HG03025 (cell line): ENCODE data around the gene ST3GAL5.

Experiments used
- ATAC-seq: cut with Tn5 transposase; IDR thresholded peaks from one replicate; pipeline ENCODE4 v1.9.1; 2021; ENCODE audit warnings: mild to moderate bottlenecking, moderate library complexity; ENCODE audit not compliant: unreplicated experiment, low FRiP score

The ST3GAL5 gene

DNA sequence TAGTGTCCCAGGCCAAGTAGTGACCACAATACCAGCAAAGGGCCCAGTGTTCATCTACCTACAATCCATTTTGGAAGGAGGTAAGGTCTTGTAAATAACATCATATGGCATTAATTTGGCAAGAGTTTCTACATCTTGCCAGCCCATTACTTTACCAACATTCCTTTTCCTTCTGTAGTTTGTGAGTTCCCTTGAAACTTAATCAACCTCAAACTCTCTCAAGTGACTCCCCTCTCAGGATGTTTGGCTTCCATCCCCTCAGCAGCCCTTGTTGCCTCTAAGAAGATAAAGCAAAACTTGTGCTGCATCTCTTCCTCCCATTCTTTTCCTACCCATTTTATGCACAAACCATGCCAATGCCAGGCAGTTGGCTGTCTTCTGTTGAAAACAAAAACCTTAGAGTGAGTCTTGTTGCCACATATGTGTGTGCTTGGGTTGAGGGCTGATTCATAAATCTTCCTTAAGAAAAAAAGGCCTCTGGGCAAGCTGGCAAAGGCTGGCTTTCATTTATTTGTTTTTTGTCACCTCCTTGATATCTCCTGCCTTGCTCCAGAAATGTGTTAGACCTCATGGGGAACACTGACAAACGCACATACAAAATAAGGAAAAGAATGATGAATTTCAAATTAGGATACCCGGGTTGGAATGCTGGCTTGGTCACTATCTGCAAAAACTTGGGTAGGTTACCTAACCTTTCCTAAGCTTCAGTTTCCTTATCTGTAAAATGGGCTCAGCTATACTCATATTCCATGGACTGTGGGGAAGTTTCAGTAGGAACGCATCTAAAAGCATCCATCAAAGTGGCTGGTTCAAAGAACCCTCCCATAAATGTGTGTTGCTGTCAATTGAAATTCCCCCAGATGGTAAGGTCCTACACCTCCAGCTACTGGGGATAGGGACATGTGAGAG lies 29.4 kb upstream of the ST3GAL5 start:
- no peak for ATAC-seq

DNA sequence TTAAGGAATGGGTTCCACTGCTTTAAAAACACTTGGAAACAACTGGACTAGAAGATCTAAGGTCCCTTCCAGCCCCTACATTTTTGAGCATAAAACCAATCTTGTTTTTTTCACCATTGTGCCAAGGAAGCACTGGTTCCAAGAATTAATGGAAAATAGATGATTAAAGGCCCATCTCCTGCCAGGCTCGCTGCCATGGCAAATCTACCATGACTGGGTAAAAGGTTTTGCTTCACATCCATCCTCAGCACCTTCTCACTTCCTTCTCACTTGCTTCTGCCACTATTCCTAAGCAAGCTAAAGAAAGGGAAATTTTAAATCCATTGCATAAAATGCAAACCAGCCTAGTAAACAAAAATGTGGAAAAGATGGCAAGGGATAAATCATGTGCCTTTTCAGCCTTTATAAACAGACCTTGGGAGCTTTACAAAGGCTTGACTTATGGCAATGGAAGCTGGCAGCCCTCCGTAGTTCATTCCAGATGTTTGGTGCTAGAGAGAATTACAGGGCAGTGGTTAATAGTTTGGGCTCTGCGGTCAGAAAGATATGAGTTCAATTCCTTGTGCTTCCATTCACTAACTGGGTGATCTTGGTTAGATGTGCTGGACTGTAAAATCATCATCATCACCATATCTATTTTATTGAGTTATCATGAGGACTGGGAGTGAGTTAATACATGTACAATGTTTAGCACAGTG lies 27.0 kb upstream of the ST3GAL5 start:
- ATAC-seq, result no peak

DNA sequence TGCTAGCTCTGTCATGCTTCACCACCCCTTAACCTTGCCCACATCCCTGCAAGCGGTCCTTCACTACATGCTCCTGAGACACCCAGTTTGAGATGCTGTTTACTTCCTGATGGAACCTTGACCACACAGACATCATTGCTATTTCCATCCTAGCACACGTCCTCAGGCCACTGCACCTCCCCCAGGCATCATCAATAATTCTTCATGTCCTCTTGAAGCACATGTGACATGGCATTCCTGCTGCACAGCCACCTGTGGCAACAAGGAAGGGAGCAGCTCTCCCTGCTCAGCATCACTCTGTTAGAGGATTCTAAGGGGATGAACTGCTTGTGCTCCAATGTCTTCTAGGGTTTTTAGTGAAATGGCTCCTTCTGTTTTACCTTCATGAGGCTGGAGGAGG lies 26.1 kb upstream of the ST3GAL5 start:
- no peak for ATAC-seq

DNA sequence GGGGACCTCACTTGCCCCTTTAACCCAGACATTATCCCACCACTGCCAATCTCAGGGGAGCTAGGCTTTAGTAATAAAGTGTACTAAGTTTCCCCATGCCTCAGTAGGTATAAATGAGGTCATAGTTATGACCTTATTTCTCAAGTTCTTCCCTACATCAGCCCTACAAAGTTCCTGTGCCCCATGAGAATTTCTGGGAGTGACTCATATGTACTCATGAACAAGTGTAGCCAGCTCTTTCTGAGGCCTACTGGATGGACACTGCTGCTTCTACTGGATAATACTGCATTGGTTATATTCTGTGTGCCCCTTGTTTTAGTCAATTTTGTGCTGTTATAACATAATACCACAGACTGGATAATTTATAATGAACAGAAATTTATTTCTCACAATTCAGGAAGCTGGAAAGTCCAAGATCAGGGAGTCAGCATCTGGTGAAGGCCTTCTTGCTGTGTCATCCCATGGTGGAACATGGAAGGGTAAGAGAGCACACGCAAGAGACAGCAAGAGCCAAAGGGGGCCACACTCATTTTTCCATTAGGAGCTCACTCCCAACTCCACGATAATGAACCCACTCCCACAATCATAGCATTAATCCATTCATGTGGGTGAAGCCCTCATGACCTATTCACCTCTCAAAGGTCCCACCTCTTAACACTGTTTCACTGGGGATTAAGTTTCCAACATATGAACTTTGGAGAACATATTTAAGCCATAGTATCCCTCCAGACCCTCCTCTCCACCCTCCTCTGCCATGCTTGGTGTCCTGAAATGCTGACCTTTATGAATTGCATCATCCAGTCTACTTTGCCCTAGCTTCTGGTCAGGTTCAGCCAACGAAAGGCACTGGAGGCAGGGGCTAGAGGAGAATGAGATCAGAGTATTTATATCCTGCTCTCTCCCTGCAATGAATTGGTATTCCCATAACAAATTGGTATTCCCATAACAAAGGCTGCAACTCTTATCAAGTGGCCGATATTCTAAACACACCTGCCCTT lies 25.4 kb upstream of the ST3GAL5 start:
- no peak for ATAC-seq

DNA sequence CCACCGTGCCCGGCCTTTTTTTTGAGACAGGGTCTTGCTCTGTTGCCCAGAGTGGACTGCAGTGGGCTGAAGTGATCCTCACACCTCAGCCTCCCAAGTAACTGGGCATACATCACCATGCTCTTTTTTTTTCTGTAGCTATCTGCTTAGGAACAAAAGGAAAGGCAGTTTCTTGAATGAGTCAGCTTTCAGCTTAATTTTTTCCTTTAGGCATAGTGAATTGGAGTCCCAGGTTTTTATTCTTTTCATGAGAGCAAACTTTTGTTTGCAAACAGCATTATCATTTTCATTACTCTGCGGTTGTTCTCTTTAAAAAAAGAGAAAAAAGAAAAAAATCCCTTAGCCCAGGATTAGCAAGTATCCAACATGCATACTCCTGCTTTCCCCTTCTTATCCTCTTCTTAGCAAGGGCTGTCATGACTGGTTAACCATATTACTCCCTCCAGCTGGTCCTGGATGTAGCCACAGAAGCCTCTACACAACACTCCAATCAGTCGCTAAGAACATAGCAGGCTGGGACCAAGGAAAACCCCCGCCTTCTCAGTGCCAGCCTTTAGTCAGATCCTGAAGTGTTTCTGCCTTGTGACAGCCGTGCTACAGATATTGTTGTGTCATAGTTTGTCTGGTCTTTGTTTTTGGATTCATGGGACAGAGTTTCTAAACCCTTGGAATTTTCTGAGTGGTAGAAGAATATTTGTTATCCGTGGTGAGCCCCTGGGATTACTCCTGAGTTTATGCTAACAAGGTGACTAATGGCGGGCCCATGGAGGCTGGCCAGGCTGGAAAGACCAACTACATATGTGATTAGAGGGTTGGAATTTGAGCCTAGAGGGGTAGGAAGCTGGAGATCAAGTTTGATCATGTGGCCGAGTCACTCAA lies 23.3 kb upstream of the ST3GAL5 start:
- no peak for ATAC-seq

DNA sequence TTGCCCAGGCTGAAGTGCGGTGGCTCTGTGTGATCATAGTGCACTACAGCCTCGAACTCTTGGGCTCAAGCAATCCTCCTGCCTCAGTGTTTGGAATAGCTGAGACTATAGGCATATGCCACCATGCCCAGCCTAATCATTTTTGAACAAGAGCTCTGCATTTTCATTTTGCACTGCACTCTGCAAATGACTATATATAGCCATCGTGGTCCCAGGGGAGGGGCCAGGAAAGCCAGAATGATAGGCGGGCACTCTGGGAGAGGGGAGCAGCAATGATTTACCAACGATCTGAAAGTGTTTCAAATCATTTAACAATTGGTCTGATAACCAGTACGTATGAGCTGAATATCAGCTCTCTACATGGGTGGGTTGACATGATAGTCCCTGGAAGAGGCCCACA lies 22.3 kb upstream of the ST3GAL5 start:
- ATAC-seq, result no peak

DNA sequence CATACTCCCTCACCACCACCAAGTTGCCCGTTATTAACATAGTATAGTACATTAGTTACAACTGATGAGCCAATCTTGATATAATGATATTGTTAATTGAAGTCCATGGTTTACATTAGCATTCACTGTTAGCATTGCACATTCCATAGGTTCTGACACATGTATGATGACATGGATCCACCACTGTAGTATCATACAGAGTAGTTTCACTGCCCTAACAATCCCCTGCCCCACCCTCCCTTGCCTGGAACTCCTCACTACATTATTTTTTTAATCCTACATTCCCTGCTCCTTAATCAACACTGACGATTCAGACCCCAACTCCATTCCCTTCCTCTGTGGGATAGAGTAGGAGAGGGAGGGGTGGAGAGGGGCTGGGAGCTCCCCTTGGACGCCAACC lies 20.2 kb upstream of the ST3GAL5 start:
- no peak for ATAC-seq

DNA sequence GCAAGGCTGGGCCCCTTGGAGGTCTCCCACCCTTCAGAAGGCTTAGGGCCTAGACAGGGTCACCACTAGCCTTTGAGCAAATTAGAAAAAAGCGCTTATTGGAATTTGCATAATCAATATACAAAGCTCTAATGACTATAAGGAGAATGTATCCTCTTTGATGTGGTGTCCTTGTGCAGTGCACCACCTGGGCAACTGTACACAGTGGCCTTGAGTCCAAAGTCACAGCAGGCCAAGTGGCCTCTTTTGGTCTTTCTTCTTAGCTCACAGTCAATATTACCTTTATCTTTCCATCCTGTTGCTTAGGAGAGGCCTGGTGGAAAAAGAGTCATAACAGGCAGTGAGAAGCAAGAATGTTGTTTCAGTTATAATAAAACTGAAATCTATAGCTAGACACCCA lies 19.7 kb upstream of the ST3GAL5 start:
- no peak for ATAC-seq

DNA sequence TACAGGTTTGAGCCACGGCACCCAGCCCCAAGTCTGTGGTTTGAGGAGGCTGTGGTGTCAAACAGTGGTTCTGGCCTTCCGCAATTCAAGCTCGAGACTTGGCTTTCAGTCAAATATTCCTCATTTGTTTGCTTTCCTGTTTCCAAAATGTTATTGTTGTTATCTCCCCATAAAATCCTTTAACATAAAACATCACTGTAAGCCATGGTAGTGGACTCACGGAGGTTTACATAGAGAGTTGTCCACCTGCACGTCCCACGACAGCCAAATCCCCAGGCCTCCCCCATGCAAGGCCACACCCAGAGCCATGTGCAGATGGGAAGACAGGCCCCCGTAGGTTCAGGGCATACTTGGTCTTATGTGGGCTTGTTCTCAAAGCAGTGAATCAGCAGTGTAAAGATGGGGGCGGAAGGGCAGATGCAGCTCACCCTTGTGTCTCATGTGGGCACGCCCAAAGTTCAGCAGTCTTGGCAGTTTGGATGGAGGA lies 18.9 kb upstream of the ST3GAL5 start:
- ATAC-seq, result no peak

DNA sequence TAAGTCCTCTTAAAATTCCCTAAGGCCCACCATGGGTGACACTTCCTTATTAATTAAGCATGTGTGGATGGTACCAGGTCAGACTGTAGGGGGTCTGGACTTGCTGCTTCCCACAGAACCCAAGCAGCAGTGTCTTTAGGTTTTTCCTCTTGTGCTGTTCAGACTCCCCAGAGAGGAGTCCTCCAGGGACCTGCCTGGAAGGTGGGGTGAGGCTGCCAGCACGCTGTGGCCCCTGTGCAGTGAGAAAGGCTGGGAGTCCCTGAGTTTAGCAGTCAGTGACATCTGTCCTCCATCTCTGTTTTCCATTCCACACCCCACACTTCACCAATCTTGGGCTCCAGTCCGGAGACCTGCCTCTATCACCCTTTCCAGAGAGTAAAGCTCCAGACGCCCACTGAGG lies 18.0 kb upstream of the ST3GAL5 start:
- ATAC-seq, result no peak

DNA sequence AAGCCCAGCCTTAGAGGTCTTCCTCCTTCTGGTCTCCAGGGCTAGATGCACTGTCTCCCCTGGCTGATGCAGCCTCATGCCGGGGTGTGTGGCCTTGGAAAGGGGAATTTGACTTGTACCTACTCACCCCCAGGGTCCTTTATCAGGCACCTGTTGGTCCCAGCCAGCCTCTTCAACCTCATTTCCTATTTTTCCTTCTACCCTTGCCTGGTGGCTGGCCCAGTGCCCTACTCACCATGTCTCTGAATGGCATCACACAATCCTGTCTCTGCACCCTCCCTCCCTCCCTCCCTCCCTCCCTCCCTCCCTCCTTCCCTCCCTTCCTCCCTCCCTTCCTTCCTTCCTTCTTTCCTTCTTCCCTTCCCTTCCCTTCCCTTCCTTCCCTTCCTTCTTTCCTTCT lies 17.1 kb upstream of the ST3GAL5 start:
- no peak for ATAC-seq

DNA sequence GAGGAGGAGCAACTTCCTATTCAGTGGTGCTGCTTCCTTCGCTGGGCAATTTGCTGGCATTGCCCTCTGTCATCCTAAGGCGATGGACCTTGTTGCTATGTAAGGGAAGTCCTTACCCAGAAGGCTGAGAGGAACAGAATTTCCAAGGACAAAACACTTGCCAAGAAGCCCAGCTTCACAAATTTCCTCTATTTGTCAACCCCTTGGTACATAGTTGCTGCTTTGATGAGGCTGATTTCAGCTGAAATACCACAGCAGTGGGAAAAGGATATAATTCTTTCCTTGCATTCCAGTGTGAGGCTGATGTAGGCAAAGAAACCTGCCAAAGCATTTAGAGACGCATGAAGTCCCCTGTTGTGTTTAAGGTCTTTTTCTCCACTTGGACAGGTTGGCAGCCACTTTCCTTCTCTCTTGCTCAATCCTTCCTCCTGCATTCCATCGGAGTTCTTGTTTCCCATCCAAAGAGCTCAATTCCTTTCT lies 16.4 kb upstream of the ST3GAL5 start:
- ATAC-seq, result no peak

DNA sequence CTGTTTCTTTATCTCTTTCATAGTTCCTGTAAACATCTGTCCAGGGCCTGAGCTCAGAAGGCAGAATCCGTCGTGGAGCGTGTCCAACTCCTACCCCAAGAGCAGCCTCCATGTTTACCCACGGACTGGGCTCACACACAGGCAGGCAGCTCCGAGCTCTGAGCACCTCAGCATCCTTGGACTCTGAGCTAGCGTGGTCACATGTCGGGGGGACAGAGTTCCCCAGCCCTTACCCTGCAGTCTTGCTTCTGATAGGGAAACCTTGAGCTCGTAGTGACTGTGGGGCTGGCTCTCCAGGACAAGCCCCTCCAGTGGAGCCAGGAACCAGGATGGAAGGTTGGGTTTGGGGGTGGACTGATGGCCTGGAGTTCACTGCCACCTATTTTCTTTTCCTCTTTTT lies 15.1 kb upstream of the ST3GAL5 start:
- ATAC-seq, result no peak

DNA sequence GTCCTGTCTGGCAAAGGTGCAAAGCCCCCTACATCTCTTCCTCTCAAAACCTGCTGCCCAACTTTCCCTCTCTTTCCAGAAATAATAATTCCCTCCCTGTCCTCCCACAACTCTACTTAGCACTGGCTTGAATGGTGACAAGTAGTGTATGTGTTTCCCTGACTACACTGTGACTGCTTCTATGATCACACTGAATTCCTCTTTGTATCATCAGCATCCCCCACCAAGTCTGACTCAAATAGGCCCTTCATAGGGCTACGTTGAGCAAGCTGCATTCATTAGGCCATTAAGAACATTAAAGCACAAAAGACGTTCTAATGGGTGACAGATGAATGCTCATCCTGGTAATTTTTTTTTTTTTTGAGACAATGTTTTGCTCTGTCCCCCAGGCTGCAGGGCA lies 13.7 kb upstream of the ST3GAL5 start:
- ATAC-seq, result no peak

DNA sequence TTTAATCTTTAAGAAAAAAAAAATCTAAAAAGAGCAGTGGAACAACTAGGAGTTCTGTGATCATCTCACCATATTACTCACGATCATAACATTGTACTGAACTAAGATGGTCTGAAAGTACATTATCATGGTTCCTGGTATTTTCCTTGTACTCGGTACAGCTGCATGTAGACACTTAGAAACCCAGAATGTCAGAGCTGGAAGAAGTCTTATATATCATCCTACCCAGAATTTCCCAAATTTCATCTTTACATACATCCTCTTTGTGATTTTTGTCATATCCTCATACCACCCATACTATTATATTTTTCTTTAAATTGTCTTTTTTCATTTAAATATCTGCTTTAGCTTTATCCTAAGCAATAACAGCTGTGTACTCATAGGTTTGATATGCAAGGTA lies 12.4 kb upstream of the ST3GAL5 start:
- ATAC-seq, result no peak

DNA sequence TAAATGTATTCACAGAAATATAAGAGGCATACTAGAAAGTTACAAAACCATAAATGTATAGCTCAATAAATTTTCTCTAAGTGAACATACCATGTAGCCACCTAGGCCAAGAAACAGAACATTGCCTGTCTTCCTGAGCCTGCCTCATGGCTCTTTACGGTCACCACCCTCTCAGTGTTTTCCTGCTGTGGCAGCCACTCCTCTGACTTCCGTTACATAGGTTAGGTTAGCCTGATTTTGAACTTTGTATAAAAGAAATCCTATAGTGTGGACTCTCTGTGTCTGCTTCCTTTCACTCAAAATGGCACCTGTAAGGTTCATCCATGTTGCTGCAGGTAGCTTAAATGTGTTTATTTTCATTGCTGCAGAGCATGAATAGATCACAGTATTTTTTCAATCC lies 11.6 kb upstream of the ST3GAL5 start:
- no peak for ATAC-seq

DNA sequence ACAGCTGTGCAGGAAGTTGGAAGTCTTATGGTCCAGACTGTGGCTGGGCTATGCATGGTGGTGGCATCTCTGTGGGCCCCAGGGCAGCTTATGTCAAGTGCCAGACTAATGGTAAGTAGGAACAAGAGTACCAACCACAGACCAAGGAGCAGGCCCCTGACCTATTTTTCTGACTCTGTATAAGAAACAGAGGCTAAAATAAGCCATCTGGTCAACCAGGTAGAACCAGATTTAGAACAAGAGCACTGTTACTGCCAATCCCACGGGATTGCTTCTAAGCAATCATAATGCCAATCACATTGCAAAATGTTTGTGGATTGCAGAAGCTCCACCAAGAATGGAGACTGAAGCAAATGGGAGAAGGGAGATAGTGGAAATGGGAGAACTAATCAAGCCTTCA lies 11.1 kb upstream of the ST3GAL5 start:
- no peak for ATAC-seq

DNA sequence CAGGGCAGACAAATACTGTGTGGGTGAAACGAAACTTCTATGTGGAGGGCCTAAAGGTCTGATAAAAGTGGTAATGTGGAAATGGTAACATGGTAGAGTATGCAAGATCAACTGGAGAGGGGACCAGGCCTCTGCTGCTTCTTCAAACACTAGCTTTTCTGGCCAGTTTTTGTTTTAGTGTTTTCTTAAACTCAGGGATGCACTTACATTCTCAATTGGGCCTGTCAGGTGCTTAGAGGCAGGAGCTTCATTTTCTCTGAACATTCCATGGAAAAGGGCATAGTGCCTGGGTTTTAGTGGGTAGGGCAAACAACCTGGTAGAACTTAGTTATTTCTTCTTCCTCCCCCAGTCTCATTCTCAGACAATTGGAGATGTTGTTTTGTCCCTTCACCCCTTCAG lies 10.5 kb upstream of the ST3GAL5 start:
- no peak for ATAC-seq

DNA sequence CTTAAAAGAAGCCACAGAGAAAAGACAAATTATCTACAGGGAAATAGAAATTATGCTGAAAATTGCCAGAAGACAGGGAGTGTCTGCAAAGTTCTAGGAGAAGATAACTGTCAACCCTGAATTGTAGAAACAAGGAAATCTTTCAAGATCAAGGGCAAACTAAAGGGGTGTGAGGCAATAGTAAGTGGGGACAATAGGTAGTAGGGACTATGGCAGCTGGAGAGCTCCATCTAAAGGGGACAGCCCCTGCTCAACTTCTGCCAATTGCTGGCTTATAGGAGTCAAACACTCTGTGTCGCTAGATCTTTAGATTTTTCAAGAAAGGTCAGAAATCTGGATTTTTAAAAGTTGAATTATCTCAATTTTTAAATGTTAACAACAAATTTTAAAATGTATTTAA lies 10.1 kb upstream of the ST3GAL5 start:
- no peak for ATAC-seq
